ENCODE measurements around the gene SDK2. TPM values are rescaled to one million over a fixed set of nuclear protein-coding genes. Genes with fewer than 3 reads are reported as not detected.

The SDK2 gene
- total RNA-seq, 3 donors from 2014 or later (not counting 1 experiment from before 2014, with no cell fraction given), result 0.41 to 0.90 (median 0.49) TPM

DNA sequence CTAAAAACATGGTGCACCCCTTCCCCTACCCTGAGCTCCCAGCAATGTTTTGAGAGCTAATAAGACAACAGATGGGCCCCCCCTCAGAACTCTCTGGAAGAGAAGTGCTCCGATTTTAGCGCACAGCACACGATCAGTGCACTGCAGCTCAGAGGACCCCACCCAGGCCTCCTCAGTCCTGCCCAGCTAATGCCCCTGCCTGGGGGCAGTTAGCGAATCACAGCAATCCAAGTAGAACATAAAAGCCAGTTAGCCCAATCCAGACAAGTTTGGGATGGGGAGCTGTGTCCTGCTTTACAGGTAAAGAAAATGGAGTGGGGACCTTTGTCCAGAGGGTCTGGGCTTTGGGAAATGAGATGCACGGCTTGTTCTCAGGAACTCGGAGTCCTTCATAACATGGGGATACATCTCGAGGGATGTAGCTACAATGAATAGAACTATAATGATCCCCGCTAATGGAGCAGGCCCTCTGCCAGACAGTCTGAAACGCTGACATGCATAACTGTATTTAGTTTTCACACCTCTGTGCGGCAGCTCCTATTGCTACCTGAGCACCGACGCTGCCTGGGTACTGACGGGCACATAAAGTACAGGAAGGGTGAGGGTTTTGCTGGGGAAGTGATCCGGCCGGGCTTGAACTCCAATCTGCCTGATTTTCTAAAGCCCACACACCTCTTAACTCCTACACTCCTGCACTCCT, 302.7 kb downstream of the SDK2 start:
- TF ChIP-seq, protein P1, sequence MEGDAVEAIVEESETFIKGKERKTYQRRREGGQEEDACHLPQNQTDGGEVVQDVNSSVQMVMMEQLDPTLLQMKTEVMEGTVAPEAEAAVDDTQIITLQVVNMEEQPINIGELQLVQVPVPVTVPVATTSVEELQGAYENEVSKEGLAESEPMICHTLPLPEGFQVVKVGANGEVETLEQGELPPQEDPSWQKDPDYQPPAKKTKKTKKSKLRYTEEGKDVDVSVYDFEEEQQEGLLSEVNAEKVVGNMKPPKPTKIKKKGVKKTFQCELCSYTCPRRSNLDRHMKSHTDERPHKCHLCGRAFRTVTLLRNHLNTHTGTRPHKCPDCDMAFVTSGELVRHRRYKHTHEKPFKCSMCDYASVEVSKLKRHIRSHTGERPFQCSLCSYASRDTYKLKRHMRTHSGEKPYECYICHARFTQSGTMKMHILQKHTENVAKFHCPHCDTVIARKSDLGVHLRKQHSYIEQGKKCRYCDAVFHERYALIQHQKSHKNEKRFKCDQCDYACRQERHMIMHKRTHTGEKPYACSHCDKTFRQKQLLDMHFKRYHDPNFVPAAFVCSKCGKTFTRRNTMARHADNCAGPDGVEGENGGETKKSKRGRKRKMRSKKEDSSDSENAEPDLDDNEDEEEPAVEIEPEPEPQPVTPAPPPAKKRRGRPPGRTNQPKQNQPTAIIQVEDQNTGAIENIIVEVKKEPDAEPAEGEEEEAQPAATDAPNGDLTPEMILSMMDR (IDR thresholded peaks at IDR 0.05), result no peak

DNA sequence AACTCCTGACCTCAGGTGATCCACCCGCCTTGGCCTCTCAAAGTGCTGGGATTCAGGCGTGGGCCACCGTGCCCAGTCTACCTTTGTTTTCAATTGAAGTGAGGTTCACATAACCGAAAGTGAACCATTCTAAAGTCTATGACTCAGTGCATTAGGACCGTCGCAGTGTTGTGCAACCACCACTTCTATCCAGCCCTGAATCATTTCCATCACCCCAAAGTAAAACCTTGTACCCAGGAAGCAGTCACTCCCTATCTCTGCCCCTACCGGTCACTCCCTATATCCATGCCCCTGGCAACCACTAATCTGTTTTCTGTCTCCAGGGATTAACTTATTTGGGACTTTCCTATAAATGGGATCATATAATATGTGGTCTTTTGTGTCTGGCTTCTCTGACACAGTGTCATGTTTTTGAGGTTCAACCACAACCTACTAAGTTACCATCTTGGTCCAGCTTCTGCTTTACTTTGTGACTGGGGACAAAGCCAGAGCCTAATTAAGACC, 304.1 kb downstream of the SDK2 start:
- Mint-ChIP-seq H3K9me3 (no peaks in the 10 kb centered on the region), H3K36me3 (no peaks in the 10 kb centered on the region), H3K27me3 (ENCODE audit: low read depth in 2 of 2) (no peaks in the 10 kb centered on the region), H3K27ac (no peak overlapping the region), H3K4me1 (peaks cover 0 to 4% of the 10 kb centered on the region in 2 donors), H3K4me3 (no peak overlapping the region)
- no peaks in the 10 kb centered on the region for H3K4me1 ChIP-seq (ENCODE audit: control insufficient read depth, insufficient read depth, low read length)
- 78% methylated on average over 7 of the region's 7 CpGs for WGBS (ENCODE audit: insufficient coverage)
- no peak overlapping the region for H3K27ac ChIP-seq (ENCODE audit: low read length)
- H3K4me3 ChIP-seq (ENCODE audit: low read length), result no peak overlapping the region
- TF ChIP-seq, protein P1 (IDR thresholded peaks at IDR 0.05), result no peak
- no peaks in the 10 kb centered on the region for H3K36me3 ChIP-seq (ENCODE audit: control insufficient read depth, insufficient read depth, low read length)
- no peak for DNase-seq
- intact Hi-C loops (cut with micrococcal nuclease), result no loop called here
- peak in 2 of 3 donors; percentile 32 to 43 for ATAC-seq
- H3K9me3 ChIP-seq (ENCODE audit: control insufficient read depth, insufficient read depth, low read length), result no peaks in the 10 kb centered on the region
- H3K27me3 ChIP-seq (ENCODE audit: control insufficient read depth, insufficient read depth, low read length), result no peaks in the 10 kb centered on the region

More for the DNA sequence above, 302.7 kb downstream of the SDK2 start:
- H3K27me3 ChIP-seq (ENCODE audit: control insufficient read depth, insufficient read depth, low read length), result no peaks in the 10 kb centered on the region
- WGBS (ENCODE audit: insufficient coverage), result 79% methylated on average over 15 of the region's 15 CpGs
- Mint-ChIP-seq H3K4me3 (no peak overlapping the region), H3K27ac (no peak overlapping the region), H3K9me3 (no peaks in the 10 kb centered on the region), H3K4me1 (peaks cover 0 to 4% of the 10 kb centered on the region in 2 donors), H3K36me3 (no peaks in the 10 kb centered on the region), H3K27me3 (ENCODE audit: low read depth in 2 of 2) (no peaks in the 10 kb centered on the region)
- no peak overlapping the region for H3K27ac ChIP-seq (ENCODE audit: low read length)
- H3K9me3 ChIP-seq (ENCODE audit: control insufficient read depth, insufficient read depth, low read length), result no peaks in the 10 kb centered on the region
- no peaks in the 10 kb centered on the region for H3K36me3 ChIP-seq (ENCODE audit: control insufficient read depth, insufficient read depth, low read length)
- no peaks in the 10 kb centered on the region for H3K4me1 ChIP-seq (ENCODE audit: control insufficient read depth, insufficient read depth, low read length)
- no peak overlapping the region for H3K4me3 ChIP-seq (ENCODE audit: low read length)
- DNase-seq (no peak), ATAC-seq (no peak)
- intact Hi-C loops (cut with micrococcal nuclease), result no loop called here

DNA sequence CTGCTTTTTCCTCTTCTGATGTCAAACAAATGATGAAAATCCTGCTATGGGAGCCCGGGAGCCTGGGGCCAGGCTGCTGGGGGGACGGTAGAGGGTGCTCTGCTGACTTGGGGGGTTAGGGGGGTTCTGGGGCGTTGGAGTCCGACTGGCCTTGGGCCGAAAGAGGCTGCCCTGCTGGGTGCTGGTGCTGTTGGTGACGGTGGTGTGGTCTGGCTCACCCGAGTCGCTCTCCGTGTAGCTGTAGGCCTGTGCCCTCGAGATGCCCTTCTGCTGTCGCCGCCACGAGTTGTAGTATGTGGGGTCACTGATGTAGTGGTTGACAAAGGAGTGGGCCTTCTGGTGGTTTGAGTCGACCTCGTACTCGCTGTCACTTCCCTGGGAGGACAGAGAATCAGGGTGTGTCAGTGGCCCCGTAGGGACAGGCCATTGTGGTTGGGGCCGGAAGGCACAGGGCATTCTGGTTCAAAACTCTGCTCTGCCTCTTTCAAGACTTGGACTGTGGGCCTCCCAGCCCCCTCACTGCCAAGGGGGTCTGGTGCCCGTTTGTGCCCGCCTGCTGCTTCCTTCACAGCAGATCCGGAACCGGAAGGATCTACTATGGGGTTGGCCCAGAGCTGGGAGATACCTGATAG, 305.6 kb downstream of the SDK2 start:
- TF ChIP-seq, protein P1 (IDR thresholded peaks at IDR 0.05), result no peak
- no peak overlapping the region for H3K4me3 ChIP-seq (ENCODE audit: low read length)
- intact Hi-C loops (cut with micrococcal nuclease), result no loop called here
- DNase-seq (no peak), ATAC-seq (no peak)
- no peaks in the 10 kb centered on the region for H3K36me3 ChIP-seq (ENCODE audit: control insufficient read depth, insufficient read depth, low read length)
- Mint-ChIP-seq H3K27ac (no peak overlapping the region), H3K4me3 (no peak overlapping the region), H3K9me3 (no peaks in the 10 kb centered on the region), H3K4me1 (peaks cover 0 to 4% of the 10 kb centered on the region in 2 donors), H3K36me3 (no peaks in the 10 kb centered on the region), H3K27me3 (ENCODE audit: low read depth in 2 of 2) (no peaks in the 10 kb centered on the region)
- 85% methylated on average over 22 of the region's 22 CpGs for WGBS (ENCODE audit: insufficient coverage)
- no peaks in the 10 kb centered on the region for H3K9me3 ChIP-seq (ENCODE audit: control insufficient read depth, insufficient read depth, low read length)
- no peaks in the 10 kb centered on the region for H3K4me1 ChIP-seq (ENCODE audit: control insufficient read depth, insufficient read depth, low read length)
- H3K27me3 ChIP-seq (ENCODE audit: control insufficient read depth, insufficient read depth, low read length), result no peaks in the 10 kb centered on the region
- no peak overlapping the region for H3K27ac ChIP-seq (ENCODE audit: low read length)
